HG03571 (cell line): Measurements from ENCODE around the gene NEDD4L.
A peak's percentile ranks its signal among the peaks of the same experiment; 100 is the strongest.

Source experiments
- ATAC-seq: cut with Tn5 transposase; IDR thresholded peaks from one replicate; pipeline ENCODE4 v1.9.1; 2021; ENCODE audit not compliant: unreplicated experiment

Gene NEDD4L

DNA sequence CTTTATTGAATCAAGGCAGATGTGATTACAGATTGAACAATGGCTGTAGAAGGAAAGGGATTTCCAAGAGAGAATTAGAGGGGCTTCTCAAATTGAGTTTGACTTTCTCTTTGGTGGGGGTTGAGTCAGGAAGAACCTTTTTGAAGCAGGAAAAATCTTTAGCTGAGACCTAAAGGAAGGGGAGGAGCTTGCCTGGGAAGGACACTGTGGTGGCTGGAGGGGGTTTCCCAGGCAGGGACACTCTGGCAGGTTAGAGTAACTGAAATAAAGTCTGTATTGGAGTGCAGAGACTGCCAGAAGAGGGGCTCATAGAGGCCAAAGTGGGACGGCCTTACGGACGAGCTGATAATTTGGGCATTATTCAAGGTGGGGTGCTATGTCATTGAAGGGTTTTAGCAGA is 69.3 kb downstream of the NEDD4L start:
- ATAC-seq: peak; percentile 51

DNA sequence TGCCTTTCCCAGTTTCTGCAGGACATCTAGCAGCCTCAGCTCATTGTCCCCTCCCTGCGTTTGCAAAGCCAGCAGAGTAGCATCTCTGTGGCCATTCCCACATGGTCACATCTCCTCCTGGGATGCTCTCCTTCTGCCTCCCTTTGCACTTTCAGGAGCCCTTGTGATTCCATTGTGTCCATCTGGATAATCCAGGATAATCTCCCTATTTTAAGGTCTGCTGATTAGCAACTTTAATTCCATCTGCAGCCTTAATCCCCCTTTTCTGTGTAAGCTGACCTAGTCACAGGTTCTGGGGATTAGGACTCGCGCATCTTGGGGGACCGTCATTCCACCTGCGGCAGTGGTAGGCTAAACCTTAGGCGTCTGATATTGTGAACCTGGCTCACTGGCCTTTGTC is 70.7 kb downstream of the NEDD4L start:
- ATAC-seq: no peak

DNA sequence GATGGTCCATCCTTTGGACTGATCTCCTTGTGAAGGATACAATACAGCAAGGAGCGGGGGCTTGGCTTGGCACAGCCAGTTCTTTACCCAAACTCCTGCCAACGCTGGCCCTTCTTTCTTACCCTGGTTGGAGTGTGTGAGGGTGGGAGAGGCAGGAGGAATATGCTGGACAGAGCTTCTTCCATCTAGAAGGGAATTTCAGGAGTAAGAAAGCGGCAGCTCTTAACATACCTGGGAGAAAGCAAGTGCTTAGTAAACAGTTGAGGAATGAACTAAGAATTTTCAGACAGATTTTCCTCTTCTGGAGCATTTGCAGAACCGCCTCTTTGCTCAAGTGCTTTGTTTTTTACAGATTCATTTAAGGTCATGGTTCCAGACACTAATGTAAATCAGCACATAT is 72.8 kb downstream of the NEDD4L start:
- no peak for ATAC-seq

DNA sequence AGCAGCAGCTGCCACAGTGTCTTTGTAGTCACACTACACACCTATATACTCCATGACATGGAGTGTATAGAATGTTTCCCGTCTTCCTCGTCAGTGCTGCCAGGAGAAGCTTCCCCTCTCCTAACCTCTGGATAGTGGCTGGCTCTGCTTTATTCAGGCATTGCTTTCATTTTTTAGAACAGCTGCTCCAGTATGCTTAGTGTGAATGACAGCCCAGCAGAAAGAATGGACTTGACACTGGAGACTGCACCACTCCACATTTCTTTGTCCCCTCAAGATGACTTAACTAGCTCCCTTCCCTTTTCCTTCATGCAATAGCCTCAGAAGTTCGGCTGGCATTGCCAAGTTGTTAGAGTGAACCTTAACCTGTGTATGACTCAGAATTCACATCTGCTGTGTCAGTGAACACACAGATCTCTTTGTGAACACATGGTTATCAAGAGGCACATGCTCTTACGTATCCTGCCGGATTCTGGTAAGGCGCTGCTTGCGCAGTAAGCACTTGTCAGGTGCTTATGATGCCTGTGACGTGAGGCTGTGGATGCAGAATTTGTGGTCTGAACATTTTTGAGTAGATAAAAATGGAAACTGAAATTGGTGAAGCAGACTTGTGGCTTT is 73.9 kb downstream of the NEDD4L start:
- ATAC-seq: no peak

DNA sequence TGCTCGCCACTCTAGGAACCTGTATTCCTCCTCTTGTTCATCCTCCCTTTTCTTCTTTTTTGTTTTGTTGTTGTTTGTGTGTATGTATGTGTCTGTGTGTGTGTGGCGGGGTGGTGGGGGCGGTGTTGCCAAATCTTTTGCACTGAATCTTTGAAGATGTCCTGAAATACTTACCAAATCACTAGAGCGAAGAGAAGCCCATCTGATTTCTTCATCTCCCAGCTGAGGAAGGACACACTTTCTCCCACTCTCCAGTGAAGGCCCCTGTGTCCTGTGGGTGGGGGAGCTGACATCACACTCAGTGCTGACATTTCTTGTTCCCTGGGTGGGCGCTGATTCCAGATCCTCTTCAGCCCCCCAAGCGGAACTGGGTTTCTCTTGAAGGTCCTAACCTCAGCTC is 74.5 kb downstream of the NEDD4L start:
- ATAC-seq: no peak

DNA sequence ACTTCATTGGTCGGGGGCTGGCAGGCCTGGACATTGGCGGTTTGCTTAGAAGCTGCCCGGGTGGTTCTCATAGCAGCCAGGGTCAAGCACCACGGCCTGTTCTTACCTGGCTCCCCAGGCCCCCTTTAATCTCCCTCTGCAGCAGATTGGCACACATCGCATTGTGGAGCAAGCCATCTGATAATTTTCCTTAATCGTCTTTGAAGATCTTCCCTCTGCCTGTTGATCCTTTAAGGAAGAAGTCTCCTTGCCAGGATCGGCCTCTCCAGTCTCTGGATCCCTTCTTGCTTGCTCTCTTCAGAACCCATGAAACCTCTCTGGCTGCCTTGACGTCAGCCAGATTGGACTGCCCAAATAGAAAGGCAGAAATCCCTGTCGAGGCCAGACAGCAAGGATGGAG is 75.8 kb downstream of the NEDD4L start:
- ATAC-seq: no peak

DNA sequence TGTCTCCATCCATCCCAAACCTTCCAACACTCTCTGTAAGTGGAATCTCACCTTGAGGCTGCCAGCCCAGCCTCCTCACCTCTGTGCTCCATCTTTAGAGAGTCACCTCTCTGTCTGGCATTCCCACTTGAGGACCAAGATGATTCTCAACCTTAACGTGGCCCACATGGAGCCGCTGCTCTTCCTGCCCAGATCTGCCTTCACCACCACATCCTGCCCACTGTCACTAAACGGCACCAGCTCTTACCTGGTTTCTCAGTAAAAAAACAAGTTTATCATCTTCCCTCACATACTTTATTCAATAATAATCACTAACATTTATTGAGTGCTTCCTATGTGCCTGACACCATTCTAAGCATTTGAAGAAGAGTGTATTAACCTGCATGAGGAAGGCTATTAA is 80.4 kb downstream of the NEDD4L start:
- no peak for ATAC-seq

DNA sequence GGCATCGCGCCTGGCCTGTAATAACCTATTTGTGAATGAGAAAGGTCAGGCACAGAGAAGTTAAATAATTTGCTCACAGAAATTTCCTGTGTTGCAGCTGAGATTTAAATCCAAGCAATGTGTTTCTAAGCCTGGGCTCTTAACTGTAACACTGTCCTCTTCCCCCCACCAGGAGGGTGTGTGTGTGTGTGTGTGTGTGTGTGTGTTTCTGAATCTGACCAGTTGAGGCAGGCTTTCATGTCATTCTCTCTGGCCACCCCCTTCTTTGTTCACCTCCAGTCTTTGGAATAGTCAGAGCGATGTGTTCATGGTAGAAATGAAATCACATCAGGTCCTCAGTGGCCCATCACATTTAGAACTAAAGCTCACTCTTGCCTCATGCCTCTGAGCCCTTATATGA is 81.2 kb downstream of the NEDD4L start:
- ATAC-seq: no peak

DNA sequence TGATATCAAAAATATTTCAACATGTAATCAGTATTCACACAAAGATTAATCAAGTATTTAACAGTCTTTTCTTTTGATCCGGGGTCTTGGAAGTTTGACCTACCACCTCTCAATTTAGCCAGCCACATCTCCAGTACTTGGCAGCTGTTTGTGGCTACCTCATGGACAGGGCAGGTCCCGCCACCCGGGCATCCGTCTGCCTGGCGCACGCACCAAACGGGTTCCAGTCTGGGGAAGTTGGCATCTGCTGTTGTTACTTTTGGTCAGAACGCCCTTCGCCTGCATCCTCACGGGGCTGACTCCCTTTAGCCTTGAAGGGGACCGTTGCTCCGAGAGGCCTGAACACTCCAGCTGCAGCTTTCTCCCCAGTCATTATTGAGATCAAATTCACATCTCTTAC is 81.7 kb downstream of the NEDD4L start:
- no peak for ATAC-seq

DNA sequence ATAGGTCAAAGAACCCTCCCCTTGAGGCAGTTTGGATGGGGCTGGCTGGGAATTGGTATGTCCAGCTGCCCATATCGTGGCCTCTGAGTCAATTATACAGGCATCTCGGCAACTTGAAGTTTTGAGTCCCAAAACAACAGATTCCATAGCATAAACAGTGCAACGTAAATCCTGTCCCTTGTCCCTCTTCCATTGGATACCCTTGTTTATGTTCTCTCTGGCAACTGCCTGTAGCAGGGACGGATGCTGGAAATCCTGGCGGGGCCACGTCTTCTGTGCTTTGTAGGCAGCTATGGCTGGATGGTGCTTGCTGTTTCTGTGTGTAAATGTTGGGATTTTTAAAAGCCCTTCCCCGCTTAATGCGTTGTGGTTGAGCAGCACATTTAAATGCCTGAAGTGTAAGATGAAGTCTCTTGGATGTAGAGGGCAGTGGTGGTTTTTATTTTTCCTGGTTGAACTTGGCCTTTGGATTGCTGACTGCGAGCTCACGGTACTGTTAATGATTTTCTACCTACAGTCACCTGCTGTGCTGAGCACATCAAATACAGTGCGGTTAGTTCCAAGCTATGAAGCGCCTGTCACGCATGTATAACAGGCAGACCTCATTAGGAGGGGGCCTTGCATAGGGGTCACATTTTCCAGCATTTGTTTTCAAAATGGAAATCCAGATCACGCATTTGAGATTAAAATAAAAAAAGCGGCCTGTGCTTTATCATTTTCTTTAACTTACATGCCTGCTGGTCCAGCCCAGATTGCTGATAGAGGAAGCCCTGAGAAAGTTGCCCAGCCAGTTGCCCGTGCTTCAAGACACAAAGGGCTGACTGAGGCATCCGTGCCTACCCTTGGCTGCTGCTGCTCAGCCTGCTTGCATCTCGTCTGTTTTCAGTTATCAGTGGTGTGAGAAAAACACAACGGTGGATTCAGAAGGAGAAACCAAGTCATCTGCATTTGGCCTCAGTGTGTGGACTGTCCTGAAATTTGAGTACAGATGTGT is 84.7 kb downstream of the NEDD4L start:
- ATAC-seq: no peak

DNA sequence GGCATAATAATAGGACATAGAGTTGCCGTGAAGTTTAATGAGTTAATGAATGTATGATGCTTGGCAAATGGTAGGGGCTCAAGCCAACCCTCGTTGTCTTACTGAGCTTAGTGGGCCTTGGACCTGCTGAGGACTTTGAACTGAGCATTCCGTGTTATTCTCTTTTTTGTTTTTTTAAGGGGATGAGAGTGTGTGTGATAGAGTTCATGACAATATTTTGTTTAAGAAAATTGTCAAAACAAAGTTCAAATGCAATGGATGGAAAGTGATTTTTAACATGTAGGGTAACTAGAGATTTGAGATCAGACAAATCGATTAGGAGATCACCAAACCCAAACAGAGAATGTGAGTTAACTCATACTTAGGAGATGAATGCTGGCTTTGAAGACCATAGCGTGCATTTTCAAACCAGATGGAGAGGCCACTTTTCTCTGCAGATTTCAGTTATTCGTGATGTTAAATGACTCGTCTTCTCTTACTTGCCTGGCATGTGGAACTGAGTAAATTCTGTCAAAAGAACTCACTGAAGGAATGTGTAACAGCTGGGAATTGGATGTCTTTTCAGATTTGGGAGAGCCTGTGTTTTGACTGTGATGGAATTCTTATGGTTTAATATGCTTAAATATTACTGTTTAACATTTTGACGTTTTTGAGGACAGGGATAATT is 88.7 kb downstream of the NEDD4L start:
- no peak for ATAC-seq

DNA sequence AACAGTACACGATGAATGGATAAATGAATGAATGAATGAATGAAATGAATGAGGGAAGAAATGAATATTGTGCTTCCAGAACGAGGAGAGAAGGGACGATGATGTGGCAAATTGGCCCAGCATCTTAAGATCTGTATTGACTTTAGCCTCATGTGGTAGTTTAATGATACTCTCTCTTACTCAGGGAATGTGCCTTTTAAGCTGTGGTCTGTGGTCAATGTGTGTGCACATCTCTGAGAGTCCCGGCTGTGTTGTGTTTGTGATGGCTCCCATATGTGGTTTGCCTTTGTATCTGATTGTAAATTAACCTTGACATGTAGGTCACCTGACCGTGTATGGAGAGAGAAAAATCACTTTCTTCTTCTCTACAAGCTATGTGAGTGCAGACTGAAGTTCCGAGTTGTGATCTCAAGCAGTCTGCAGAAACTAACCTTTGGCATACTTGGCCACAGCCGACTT is 91.2 kb downstream of the NEDD4L start:
- ATAC-seq: no peak

DNA sequence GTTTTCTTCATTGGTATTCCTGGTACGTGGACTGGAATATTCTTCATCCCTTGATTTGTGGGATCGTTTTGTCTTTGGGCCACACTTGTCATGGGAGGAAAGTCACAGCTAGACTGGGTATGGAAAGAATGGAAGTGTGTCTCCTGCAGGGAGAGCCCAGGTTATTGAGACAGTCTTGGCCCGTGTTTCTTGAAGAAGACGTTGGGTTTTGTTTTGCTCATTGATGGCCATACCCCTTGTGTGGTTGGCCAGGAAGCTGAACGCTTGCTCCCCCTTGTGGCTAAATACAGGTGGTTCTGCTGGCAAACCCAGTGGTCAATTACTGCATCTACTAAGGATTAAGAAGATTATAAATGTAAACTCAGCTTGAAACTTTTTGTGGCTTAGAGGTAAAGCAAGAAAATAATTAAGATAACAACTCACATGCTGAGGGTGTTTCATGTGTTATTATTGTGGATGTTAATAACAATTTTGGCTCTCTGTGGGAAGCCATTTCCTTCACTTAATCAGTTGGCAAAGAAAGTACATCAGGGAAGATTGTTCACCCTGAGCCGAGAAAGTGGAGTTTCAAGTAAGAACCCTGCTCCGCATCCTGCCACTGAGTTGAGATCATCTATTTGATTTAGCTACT is 91.8 kb downstream of the NEDD4L start:
- no peak for ATAC-seq

DNA sequence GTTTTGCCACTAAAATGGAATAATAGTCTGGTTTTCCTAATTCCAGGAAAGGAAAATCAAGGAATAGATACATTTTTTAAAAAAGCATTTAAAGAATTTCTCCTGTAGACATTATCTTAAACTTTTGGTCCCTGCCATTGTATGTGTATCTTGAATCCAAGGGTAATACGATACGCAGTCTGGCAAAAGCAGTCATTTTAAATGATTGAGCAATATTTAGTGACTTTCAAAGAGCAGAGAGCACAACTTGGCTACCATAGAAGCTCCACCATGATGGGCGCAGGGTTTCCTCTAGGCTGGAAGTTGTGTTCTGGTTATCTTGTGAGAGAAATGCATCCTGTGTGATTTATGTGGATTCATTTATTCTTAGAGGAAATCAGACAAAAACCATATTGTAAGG is 92.9 kb downstream of the NEDD4L start:
- ATAC-seq: no peak

DNA sequence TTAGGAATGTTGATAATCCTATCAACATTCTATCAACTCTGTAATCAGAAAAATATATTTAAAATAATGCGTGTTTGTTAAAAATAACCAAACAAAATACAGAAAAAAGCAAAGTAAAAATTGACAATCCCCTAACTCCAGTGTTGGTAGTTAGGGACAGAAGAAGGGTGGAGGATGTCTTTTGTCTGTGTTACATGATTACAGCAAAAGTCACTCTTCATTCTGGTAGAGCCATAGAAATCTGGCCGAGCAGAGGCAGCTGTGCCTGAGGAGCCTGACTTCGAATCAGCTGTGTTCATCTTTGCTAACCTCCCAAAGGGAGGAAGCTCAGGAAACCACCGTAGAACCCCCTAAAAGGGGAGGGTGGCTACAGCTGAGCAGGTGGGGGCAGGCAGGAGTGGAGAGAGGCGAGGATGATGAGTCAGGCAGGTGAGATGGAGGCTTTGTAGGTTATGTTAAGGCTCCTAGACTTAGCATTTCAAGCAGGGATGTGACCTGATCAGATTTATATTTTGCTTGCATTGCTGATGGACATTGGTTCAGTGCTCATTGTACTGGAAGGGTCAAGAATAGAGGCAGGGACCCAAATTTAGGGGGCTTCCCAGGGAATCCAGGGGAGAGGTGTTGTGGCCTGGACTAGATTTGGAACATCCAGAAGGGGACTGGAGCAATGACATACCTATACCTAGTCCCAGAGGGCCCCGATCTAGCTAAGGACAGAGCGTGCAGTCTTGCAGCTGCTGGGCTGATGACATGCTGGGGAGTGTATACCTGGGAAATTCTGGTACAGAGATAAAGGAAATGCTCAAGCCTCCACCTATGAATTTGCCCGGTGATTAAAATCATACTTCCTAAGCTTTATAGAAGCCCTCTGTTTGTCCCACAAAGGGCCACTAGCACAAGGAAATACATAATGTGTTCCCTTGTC is 95.7 kb downstream of the NEDD4L start:
- ATAC-seq: no peak

DNA sequence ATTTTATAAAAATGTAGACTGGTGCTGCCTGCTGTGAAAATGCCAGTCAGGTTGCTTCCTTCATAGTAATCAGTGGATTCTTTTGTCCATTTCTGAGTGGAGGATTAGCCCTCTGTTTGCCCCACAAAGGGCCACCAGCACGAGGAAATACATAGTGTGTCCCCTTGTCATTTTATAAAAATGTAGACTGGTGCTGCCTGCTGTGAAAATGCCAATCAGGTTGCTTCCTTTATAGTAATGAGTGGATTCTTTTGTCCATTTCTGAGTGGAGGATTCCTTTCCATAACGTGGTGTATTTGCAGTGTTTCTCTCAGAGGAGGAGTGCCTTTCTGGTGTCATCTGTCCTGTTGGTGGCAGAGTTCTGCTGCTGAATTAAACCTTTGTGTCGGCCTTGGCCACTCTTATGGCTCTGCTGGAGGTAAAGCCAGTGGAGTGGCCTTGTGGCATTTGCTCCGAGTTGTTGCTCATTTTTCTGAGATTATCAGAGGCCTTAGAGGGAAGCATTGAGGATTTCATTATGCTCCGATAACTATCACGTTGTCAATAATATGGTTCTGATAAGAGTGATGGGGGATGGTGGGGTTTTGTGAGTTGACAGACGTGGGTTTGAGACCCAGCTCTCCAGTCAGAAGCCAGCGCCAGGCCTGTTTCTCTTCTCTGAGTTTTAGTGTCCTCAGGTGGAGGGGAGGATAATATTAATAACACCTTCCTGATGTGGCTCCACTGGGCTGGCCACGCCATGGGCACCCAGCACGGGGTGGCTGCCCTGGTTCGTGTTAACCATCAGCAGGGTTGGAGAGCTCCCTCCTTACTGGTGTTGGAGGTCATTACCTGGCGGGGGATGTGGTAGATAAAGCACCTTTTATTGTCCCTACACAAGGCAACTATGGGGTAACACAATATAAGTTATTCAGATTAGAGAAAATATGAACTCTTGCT is 96.6 kb downstream of the NEDD4L start:
- ATAC-seq: no peak

DNA sequence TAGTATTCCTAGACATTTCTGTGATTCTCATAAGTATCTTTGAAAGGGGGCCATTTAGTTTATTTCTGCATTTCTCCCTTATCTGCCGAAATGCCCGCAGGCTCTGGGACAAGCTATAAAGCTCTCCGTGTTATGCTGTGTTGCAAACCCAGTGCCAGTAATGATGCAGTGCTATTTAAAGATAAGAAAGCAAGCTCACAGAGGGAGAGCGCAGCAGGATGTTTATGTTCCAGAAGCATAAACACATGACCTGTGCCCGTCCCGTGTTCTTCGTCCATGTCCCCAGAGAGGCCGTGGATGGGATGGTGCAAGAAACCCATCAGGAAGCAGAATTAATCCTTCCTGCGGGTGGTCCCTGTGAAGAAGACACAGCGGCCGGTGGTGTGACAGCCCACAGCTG is 99.4 kb downstream of the NEDD4L start:
- ATAC-seq: no peak

DNA sequence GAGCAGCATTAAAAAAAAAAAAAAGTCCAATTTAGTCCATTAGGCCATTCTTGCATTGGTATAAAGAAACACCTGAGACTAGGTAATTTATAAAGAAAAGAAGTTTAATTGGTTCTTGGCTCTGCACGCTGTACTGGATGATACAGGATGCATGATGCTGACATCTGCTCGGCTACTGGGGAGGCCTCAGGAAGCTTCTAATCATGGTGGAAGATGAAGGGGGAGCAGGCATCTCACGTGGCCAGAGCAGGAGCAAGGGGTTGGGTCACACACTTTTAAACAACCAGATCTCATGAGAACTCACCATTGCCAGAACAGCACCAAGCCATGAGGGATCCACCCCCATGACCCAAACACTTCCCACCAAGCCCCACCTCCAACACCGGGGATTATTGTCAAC is 100.1 kb downstream of the NEDD4L start:
- ATAC-seq: no peak

DNA sequence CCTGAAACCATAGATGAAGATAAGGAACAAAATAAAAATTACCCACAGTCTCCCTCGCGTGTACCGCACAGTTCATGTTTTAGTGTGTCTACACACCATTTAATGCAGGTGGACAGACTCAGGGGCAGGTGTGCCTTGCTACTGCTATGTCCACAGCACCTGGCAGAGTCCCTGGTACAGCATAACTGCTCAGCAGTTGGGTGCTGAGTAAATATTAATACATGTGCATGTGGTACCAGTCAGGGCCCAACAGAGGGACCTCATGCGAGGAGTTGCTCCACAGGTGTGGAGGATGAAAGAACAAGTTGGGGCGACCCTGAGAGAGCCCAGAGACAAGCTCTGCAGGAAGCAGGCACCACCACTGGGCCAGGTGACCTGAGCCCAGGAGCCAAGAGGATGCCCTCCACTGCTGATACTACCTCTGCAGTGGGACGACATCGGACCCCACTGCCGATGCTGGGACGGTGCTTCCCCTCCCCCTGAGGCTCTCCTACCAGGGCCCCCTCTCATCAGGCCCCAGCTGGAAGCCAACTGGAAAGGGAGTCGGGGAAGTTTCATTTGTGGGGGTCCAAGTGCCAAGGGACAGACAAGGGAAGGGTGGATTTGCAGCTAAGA is 100.8 kb downstream of the NEDD4L start:
- ATAC-seq: no peak
